ENCODE measurements around the gene TENT4A.

The TENT4A gene

GRCh38 chr5:6711409-6712141 is 1.7 kb upstream of the TENT4A start:
- no peak for TF ChIP-seq CTCF (IDR thresholded peaks at IDR 0.05; ENCODE audit: insufficient read depth, low read depth, low read length, missing control alignments)

GRCh38 chr5:6712142-6712576 is 1.1 kb upstream of the TENT4A start:
- peak overlapping the region; percentile 81 for H3K4me3 ChIP-seq (ENCODE audit: low read depth, low read length)
- DNase-seq (ENCODE audit: low read depth): peak; percentile 82
- TF ChIP-seq CTCF (IDR thresholded peaks at IDR 0.05; ENCODE audit: insufficient read depth, low read depth, low read length, missing control alignments): peak; percentile 6

More at GRCh38 chr5:6711409-6712141, 1.7 kb upstream of the TENT4A start:
- peak overlapping the region; percentile 81 for H3K4me3 ChIP-seq (ENCODE audit: low read depth, low read length)
- no peak for DNase-seq (ENCODE audit: low read depth)

- TF ChIP-seq CTCF (IDR thresholded peaks at IDR 0.05; ENCODE audit: insufficient read depth, low read depth, low read length, missing control alignments): no peak
- H3K4me3 ChIP-seq (ENCODE audit: low read depth, low read length): peak overlapping the region; percentile 81
- peak; percentile 98 for DNase-seq (ENCODE audit: low read depth)
These were observed 507 bp upstream of the TENT4A start for GRCh38 chr5:6712577-6713273.

GRCh38 chr5:6714226-6715041 is 1.2 kb downstream of the TENT4A start:
- no peak for TF ChIP-seq CTCF (IDR thresholded peaks at IDR 0.05; ENCODE audit: insufficient read depth, low read depth, low read length, missing control alignments)
- H3K4me3 ChIP-seq (ENCODE audit: low read depth, low read length): peak overlapping the region; percentile 86
- DNase-seq (ENCODE audit: low read depth): no peak

GRCh38 chr5:6715271-6715670 is 2.0 kb downstream of the TENT4A start:
- peak overlapping the region; percentile 86 for H3K4me3 ChIP-seq (ENCODE audit: low read depth, low read length)
- DNase-seq (ENCODE audit: low read depth): no peak
- no peak for TF ChIP-seq CTCF (IDR thresholded peaks at IDR 0.05; ENCODE audit: insufficient read depth, low read depth, low read length, missing control alignments)

- peak overlapping the region; percentile 86 for H3K4me3 ChIP-seq (ENCODE audit: low read depth, low read length)
- DNase-seq (ENCODE audit: low read depth): no peak
- TF ChIP-seq CTCF (IDR thresholded peaks at IDR 0.05; ENCODE audit: insufficient read depth, low read depth, low read length, missing control alignments): no peak
These were observed 2.8 kb downstream of the TENT4A start for GRCh38 chr5:6715758-6716628.

Data from GM12865 (cell line).